Pancreas (tissue), 10 donors: Measurements from ENCODE around the gene KDM7A. TPM values are rescaled to one million over a fixed set of nuclear protein-coding genes. Genes with fewer than 3 reads are reported as not detected.
A peak's percentile ranks its signal among the peaks of the same experiment; 100 is the strongest.

ENCODE experiments used
- ATAC-seq, 4 donors: fragments of 200-7000 bp; cut with Tn5 transposase; one replicate each; pipeline versions ENCODE4 v1.8.0 to v1.9.1; 2020; ENCODE audit warnings: mild to moderate bottlenecking in 4 of 4, moderate library complexity in 4 of 4
- DNase-seq, 6 donors: peaks; one replicate each; pipeline ENCODE4 v3.0.0-alpha.2; 2020
- FAIRE-seq: peaks from 2 replicates; lab custom pipeline; 2012; peaks lifted over from hg19 to GRCh38; lab: Jason Lieb, UNC
- H3K27ac ChIP-seq, 4 donors: fragments of 200-600 bp; sonication (generic); 1 replicate in 3 of 4; 2 replicates in 1 of 4; pipeline versions ENCODE4 v1.5.0 to v1.8.0; 2020
- H3K27me3 ChIP-seq, 4 donors: fragments of 200-600 bp; one replicate each; pipeline ENCODE4 v1.8.0; 2021
- H3K36me3 ChIP-seq, 3 donors: fragments of 200-600 bp; sonication (generic) in 1 of 3; one replicate each; pipeline versions ENCODE4 v1.5.0 to v1.8.0; 2020 to 2021
- H3K4me1 ChIP-seq, 3 donors: fragments of 200-600 bp; one replicate each; pipeline ENCODE4 v1.8.0; 2021
- H3K4me3 ChIP-seq, 4 donors: fragments of 200-600 bp; sonication (generic) in 2 of 4; one replicate each; pipeline versions ENCODE4 v1.5.0 to v1.8.0; 2020 to 2021
- H3K9me3 ChIP-seq, 4 donors: fragments of 200-600 bp; one replicate each; pipeline ENCODE4 v1.8.0; 2021
- WGBS, 2 donors: extraction: QIAGEN DNeasy Blood & Tissue Kit; methylation state at CpG; one replicate each; pipeline ENCODE4 v1.1.7; 2013; 5-methylcytosine and 5-hydroxymethylcytosine counted together
- intact Hi-C, 3 donors: fragments of 100-400 bp; cut with DNase I; formaldehyde crosslinking; loops; one replicate each; pipeline versions ENCODE4 v1.11.1 to v1.14.2; 2022
- polyA plus RNA-seq, 2 donors: library from polyadenylated mRNA; stranded (reverse); fragments of 200-250 nt; gene quantifications; one replicate each; pipeline ENCODE4 v1.2.3, GENCODE V29; 2013
- total RNA-seq, 6 donors: library from RNA; stranded (reverse); fragmentation: NEBNext Ultra II Directional in 4 of 6; extraction: Animal tissue kit (Norgen Biotek cat#: 25700) in 4 of 6; gene quantifications; one replicate each; pipeline versions ENCODE4 v1.2.1 to v1.2.4, GENCODE V29; 2021 to 2023
- TF ChIP-seq, protein P1 (sequence below), 4 donors: fragments of 200-600 bp; sonication (generic) in 3 of 4; IDR thresholded peaks; one replicate each; pipeline versions ENCODE4 v1.5.0 to v1.8.0; 2021; ENCODE audit warnings: antibody characterized with exemption in 4 of 4
- donor health status: healthy with polysubstance abuse.
- donor health status: DM: no; HTN: no; CAD: no; lungs with moderate emphysema.
- donor health status: DM: no; HTN: no; CAD: no.
- donor health status: control.
- donor health status: control.
- donor health status: Bipolar disorder and iron deficiency.
- donor health status: DM: yes; HTN: yes; CAD: no.
- donor health status: DM: no; HTN: no; CAD: no.
- donor health status: DM: no; HTN: no; CAD: no.
- donor health status: DM: yes; HTN: yes; CAD: no.

Gene KDM7A
- total and polyA plus RNA-seq, 8 donors = 3.3 to 8.5 (median 6.2) TPM

DNA sequence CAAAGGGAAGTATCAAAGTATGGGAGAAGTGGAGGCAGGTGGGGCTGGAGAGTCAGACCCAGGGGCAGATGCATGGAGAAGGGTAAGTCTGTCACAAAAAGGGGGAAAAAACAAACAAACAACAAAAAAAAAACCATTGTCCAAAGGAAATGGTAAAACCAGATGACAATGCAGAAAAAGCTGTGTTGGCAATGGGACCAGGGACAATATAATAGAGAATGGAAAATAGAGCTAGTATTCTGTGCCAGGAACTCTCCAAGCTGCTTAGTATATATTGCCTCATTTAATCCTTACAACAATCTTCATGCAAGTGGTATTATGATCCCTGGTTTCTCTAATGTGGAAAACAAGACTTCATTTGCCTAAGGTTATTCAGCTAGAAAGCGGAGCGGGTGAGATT is 13.1 kb upstream of the KDM7A start:
- Histone ChIP-seq H3K4me1 (no peaks in the 10 kb centered on the region), H3K27ac (no peak overlapping the region), H3K4me3 (no peak overlapping the region), H3K9me3 (no peaks in the 10 kb centered on the region), H3K36me3 (no peaks in the 10 kb centered on the region), H3K27me3 (no peaks in the 10 kb centered on the region)
- DNase-seq (no peak), ATAC-seq (no peak), FAIRE-seq (no peak)
- TF ChIP-seq, protein P1, sequence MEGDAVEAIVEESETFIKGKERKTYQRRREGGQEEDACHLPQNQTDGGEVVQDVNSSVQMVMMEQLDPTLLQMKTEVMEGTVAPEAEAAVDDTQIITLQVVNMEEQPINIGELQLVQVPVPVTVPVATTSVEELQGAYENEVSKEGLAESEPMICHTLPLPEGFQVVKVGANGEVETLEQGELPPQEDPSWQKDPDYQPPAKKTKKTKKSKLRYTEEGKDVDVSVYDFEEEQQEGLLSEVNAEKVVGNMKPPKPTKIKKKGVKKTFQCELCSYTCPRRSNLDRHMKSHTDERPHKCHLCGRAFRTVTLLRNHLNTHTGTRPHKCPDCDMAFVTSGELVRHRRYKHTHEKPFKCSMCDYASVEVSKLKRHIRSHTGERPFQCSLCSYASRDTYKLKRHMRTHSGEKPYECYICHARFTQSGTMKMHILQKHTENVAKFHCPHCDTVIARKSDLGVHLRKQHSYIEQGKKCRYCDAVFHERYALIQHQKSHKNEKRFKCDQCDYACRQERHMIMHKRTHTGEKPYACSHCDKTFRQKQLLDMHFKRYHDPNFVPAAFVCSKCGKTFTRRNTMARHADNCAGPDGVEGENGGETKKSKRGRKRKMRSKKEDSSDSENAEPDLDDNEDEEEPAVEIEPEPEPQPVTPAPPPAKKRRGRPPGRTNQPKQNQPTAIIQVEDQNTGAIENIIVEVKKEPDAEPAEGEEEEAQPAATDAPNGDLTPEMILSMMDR (IDR thresholded peaks at IDR 0.05) = no peak
- 98 to 100% methylated on average over 2 of the region's 2 CpGs for WGBS, 2 donors
- intact Hi-C loops = no loop called here

DNA sequence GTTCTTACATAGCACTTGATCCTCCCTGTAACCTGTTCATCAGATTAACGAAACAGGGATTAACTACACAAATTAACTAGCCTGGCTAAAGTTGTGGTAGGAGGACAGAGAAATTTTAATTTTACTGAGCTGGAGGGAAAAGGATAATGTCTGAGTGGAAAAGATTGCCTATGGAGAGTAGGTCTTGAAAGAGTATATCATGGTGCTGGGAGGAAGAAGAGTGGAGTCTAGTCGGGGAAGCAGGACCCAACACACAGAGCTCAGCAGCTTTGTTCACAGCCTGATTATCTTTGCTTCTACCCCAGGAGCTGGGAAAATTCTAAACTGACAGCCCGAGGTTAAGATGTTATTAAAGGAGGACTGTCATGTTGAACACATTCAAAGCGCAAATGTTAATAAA is 6.1 kb upstream of the KDM7A start:
- TF ChIP-seq, protein P1 (IDR thresholded peaks at IDR 0.05) = no peak
- Histone ChIP-seq H3K27me3 (no peaks in the 10 kb centered on the region), H3K36me3 (no peaks in the 10 kb centered on the region), H3K27ac (no peak overlapping the region), H3K9me3 (no peaks in the 10 kb centered on the region), H3K4me3 (no peak overlapping the region), H3K4me1 (no peaks in the 10 kb centered on the region)
- intact Hi-C loops = no loop called here
- WGBS, 2 donors = 73 to 79% methylated on average over 4 of the region's 4 CpGs
- ATAC-seq (no peak), FAIRE-seq (no peak), DNase-seq (no peak)

DNA sequence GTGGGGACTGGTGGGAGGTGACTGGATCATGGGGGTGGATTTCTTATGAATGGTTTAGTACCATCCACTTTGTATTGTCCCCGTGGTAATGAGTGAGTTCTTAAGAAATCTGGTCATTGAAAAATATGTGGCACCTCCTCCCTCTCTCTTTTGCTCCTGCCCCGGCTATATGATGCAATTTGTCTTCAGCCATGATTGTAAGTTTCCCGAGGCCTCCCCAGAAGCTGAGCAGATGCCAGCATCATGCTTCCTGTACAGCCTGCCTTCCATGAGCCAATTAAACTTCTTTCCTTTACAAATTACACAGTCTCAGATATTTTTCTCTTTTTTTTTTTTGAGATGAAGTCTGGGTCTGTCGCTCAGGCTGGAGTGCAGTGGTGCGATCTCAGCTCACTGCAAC is 2.6 kb upstream of the KDM7A start:
- no peaks in the 10 kb centered on the region for H3K27me3 ChIP-seq
- H3K27ac ChIP-seq = no peak overlapping the region
- TF ChIP-seq, protein P1 (IDR thresholded peaks at IDR 0.05) = no peak
- no peaks in the 10 kb centered on the region for H3K36me3 ChIP-seq
- peaks cover 0 to 6% (median under 1%) of the 10 kb centered on the region in 3 donors for H3K4me1 ChIP-seq
- 86% methylated on average over 5 of the region's 5 CpGs for WGBS, 2 donors
- no peaks in the 10 kb centered on the region for H3K9me3 ChIP-seq
- ATAC-seq (no peak), DNase-seq (no peak), FAIRE-seq (no peak)
- intact Hi-C loops = no loop called here
- H3K4me3 ChIP-seq = no peak overlapping the region

DNA sequence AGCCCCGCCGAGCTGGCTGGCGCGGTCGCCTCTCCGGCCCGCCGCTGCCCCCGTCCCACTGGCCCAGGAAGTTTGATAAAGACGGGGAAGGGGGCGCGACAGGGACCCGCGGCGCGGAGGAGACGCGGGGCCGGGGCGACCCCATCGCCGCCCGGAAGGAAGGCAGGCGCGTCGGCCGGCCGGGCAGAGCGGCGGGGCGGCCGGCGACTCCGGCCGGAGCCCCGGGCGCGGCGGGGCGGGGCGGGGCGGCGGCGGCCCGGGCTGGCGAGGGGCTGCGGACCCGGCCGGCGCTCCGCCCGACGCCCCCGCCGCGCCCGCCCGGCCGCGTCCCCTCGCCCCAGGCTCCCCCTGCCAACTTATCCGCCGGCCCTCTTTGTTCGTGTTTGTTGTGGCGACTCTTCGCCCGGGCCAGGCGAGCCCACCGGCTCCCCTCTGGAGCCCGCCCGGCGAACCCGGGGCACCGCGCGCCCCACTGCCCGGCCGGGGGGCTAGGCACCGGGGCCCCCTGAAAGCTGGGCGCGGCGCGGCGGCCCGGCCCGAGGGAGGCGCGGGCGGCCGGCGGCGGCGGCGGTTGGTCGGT is 571 bp downstream of the KDM7A start:
- Histone ChIP-seq H3K36me3 (no peaks in the 10 kb centered on the region), H3K4me3 (peak overlapping the region; percentile 54 to 95 (median 82)), H3K4me1 (peaks cover 0 to 23% (median 7%) of the 10 kb centered on the region in 3 donors), H3K27ac (peak overlapping the region; percentile 86 to 98 (median 94)), H3K9me3 (no peaks in the 10 kb centered on the region), H3K27me3 (no peaks in the 10 kb centered on the region)
- no peak for ATAC-seq
- TF ChIP-seq, protein P1 (IDR thresholded peaks at IDR 0.05) = no peak
- FAIRE-seq = no peak
- 0 to 1% methylated on average over 36 to 94 of the region's 95 CpGs for WGBS, 2 donors
- peak in 3 of 6 donors; percentile 20 to 74 (median 54) for DNase-seq
- intact Hi-C loops = no loop called here
